Measurements from ENCODE around the gene ATP13A3.
"Not testable (repeated sequence)": the region's sequence is repeated elsewhere in the genome, so short reads cannot be mapped to it uniquely, and the experiment has no call there.

ATP13A3 gene

GRCh38 chr3:194500198-194500597 is 13.4 kb upstream of the ATP13A3 start:
- no peaks in the 10 kb centered on the region for H3K4me1 ChIP-seq (ENCODE audit: control insufficient read depth, insufficient read depth, low read length)
- H3K27ac ChIP-seq (ENCODE audit: low read length), result no peak overlapping the region
- DNase-seq (ENCODE audit: low read depth, low spot score), result no peak
- H3K4me3 ChIP-seq (ENCODE audit: low read length), result no peak overlapping the region
- H3K36me3 ChIP-seq (ENCODE audit: control insufficient read depth, insufficient read depth, low read length), result no peaks in the 10 kb centered on the region
- no peaks in the 10 kb centered on the region for H3K9me3 ChIP-seq (ENCODE audit: control insufficient read depth, insufficient read depth, low read length)
- H3K27me3 ChIP-seq (ENCODE audit: control insufficient read depth, insufficient read depth, low read length), result no peaks in the 10 kb centered on the region

GRCh38 chr3:194499516-194499915 is 12.7 kb upstream of the ATP13A3 start:
- not testable (repeated sequence) for H3K4me3 ChIP-seq (ENCODE audit: low read length); H3K4me1 ChIP-seq (ENCODE audit: control insufficient read depth, insufficient read depth, low read length); H3K9me3 ChIP-seq (ENCODE audit: control insufficient read depth, insufficient read depth, low read length); DNase-seq (ENCODE audit: low read depth, low spot score); H3K27ac ChIP-seq (ENCODE audit: low read length); H3K36me3 ChIP-seq (ENCODE audit: control insufficient read depth, insufficient read depth, low read length); H3K27me3 ChIP-seq (ENCODE audit: control insufficient read depth, insufficient read depth, low read length)
- WGBS (ENCODE audit: insufficient coverage, insufficient read length), result no CpG with 5 or more reads among the region's 6 CpGs

- DNase-seq (ENCODE audit: low read depth, low spot score), result no peak
- no peaks in the 10 kb centered on the region for H3K27me3 ChIP-seq (ENCODE audit: control insufficient read depth, insufficient read depth, low read length)
- H3K9me3 ChIP-seq (ENCODE audit: control insufficient read depth, insufficient read depth, low read length), result no peaks in the 10 kb centered on the region
- H3K27ac ChIP-seq (ENCODE audit: low read length), result no peak overlapping the region
- H3K4me1 ChIP-seq (ENCODE audit: control insufficient read depth, insufficient read depth, low read length), result no peaks in the 10 kb centered on the region
- WGBS (ENCODE audit: insufficient coverage, insufficient read length), result no CpG with 5 or more reads among the region's 8 CpGs
- H3K4me3 ChIP-seq (ENCODE audit: low read length), result no peak overlapping the region
- H3K36me3 ChIP-seq (ENCODE audit: control insufficient read depth, insufficient read depth, low read length), result no peaks in the 10 kb centered on the region
Observed at GRCh38 chr3:194497799-194498575, 11.2 kb upstream of the ATP13A3 start.

GRCh38 chr3:194496217-194496919 is 9.6 kb upstream of the ATP13A3 start:
- DNase-seq (ENCODE audit: low read depth, low spot score), result no peak

GRCh38 chr3:194494951-194495374 is 8.2 kb upstream of the ATP13A3 start:
- no peak overlapping the region for H3K27ac ChIP-seq (ENCODE audit: low read length)
- H3K27me3 ChIP-seq (ENCODE audit: control insufficient read depth, insufficient read depth, low read length), result no peaks in the 10 kb centered on the region
- no peaks in the 10 kb centered on the region for H3K4me1 ChIP-seq (ENCODE audit: control insufficient read depth, insufficient read depth, low read length)
- WGBS (ENCODE audit: insufficient coverage, insufficient read length), result no CpG with 5 or more reads among the region's 5 CpGs
- H3K9me3 ChIP-seq (ENCODE audit: control insufficient read depth, insufficient read depth, low read length), result no peaks in the 10 kb centered on the region
- H3K4me3 ChIP-seq (ENCODE audit: low read length), result no peak overlapping the region
- H3K36me3 ChIP-seq (ENCODE audit: control insufficient read depth, insufficient read depth, low read length), result no peaks in the 10 kb centered on the region
- DNase-seq (ENCODE audit: low read depth, low spot score), result no peak

More at GRCh38 chr3:194496217-194496919, 9.6 kb upstream of the ATP13A3 start:
- H3K9me3 ChIP-seq (ENCODE audit: control insufficient read depth, insufficient read depth, low read length), result no peaks in the 10 kb centered on the region
- no peak overlapping the region for H3K27ac ChIP-seq (ENCODE audit: low read length)
- H3K4me1 ChIP-seq (ENCODE audit: control insufficient read depth, insufficient read depth, low read length), result no peaks in the 10 kb centered on the region
- no peaks in the 10 kb centered on the region for H3K27me3 ChIP-seq (ENCODE audit: control insufficient read depth, insufficient read depth, low read length)
- no peak overlapping the region for H3K4me3 ChIP-seq (ENCODE audit: low read length)
- WGBS (ENCODE audit: insufficient coverage, insufficient read length), result no CpG with 5 or more reads among the region's 7 CpGs
- no peaks in the 10 kb centered on the region for H3K36me3 ChIP-seq (ENCODE audit: control insufficient read depth, insufficient read depth, low read length)

- WGBS (ENCODE audit: insufficient coverage, insufficient read length), result no CpG with 5 or more reads among the region's 10 CpGs
- H3K27me3 ChIP-seq (ENCODE audit: control insufficient read depth, insufficient read depth, low read length); DNase-seq (ENCODE audit: low read depth, low spot score); H3K27ac ChIP-seq (ENCODE audit: low read length); H3K4me3 ChIP-seq (ENCODE audit: low read length); H3K9me3 ChIP-seq (ENCODE audit: control insufficient read depth, insufficient read depth, low read length); H3K36me3 ChIP-seq (ENCODE audit: control insufficient read depth, insufficient read depth, low read length); H3K4me1 ChIP-seq (ENCODE audit: control insufficient read depth, insufficient read depth, low read length): not testable (repeated sequence)
Observed at GRCh38 chr3:194493995-194494927, 7.5 kb upstream of the ATP13A3 start.

GRCh38 chr3:194492001-194492400 is 5.2 kb upstream of the ATP13A3 start:
- WGBS (ENCODE audit: insufficient coverage, insufficient read length), result 100% methylated on average over 2 of the region's 5 CpGs
- Histone ChIP-seq H3K4me1 (ENCODE audit: control insufficient read depth, insufficient read depth, low read length) (no peaks in the 10 kb centered on the region), H3K4me3 (ENCODE audit: low read length) (no peak overlapping the region), H3K36me3 (ENCODE audit: control insufficient read depth, insufficient read depth, low read length) (no peaks in the 10 kb centered on the region), H3K9me3 (ENCODE audit: control insufficient read depth, insufficient read depth, low read length) (no peaks in the 10 kb centered on the region), H3K27ac (ENCODE audit: low read length) (no peak overlapping the region), H3K27me3 (ENCODE audit: control insufficient read depth, insufficient read depth, low read length) (no peaks in the 10 kb centered on the region)
- DNase-seq (ENCODE audit: low read depth, low spot score), result no peak

GRCh38 chr3:194489736-194490612 is 3.2 kb upstream of the ATP13A3 start:
- no CpG with 5 or more reads among the region's 7 CpGs for WGBS (ENCODE audit: insufficient coverage, insufficient read length)
- Histone ChIP-seq H3K36me3 (ENCODE audit: control insufficient read depth, insufficient read depth, low read length) (no peaks in the 10 kb centered on the region), H3K27me3 (ENCODE audit: control insufficient read depth, insufficient read depth, low read length) (no peaks in the 10 kb centered on the region), H3K4me1 (ENCODE audit: control insufficient read depth, insufficient read depth, low read length) (no peaks in the 10 kb centered on the region), H3K27ac (ENCODE audit: low read length) (no peak overlapping the region), H3K9me3 (ENCODE audit: control insufficient read depth, insufficient read depth, low read length) (no peaks in the 10 kb centered on the region), H3K4me3 (ENCODE audit: low read length) (no peak overlapping the region)
- DNase-seq (ENCODE audit: low read depth, low spot score), result no peak

- H3K36me3 ChIP-seq (ENCODE audit: control insufficient read depth, insufficient read depth, low read length), result no peaks in the 10 kb centered on the region; the same call in 1 of the 2 replicates
- no peak overlapping the region for H3K4me3 ChIP-seq (ENCODE audit: low read length)
- no CpG with 5 or more reads among the region's 10 CpGs for WGBS (ENCODE audit: insufficient coverage, insufficient read length)
- H3K9me3 ChIP-seq (ENCODE audit: control insufficient read depth, insufficient read depth, low read length), result no peaks in the 10 kb centered on the region
- no peaks in the 10 kb centered on the region for H3K4me1 ChIP-seq (ENCODE audit: control insufficient read depth, insufficient read depth, low read length)
- no peak overlapping the region for H3K27ac ChIP-seq (ENCODE audit: low read length)
- no peaks in the 10 kb centered on the region for H3K27me3 ChIP-seq (ENCODE audit: control insufficient read depth, insufficient read depth, low read length)
- no peak for DNase-seq (ENCODE audit: low read depth, low spot score)
Observed at GRCh38 chr3:194488055-194488742, 1.4 kb upstream of the ATP13A3 start.
